HCT116 (cell line): ENCODE results near the gene SLC44A5. TPM values are rescaled to one million over a fixed set of nuclear protein-coding genes. Genes with fewer than 3 reads are reported as not detected.

Source experiments
- ATAC-seq: fragments of 200-7000 bp; cut with Tn5 transposase; 2 replicates; pipeline ENCODE4 v1.9.1; 2020; ENCODE audit warnings: mild to moderate bottlenecking, moderate library complexity
- BruUV-seq: library from RNA; stranded (reverse); fragments of 400-500 nt; replicated peaks from 2 replicates; lab custom pipeline; 2021; lab: Mats Ljungman, UMichigan
- CTCF ChIA-PET: fragments of 300-600 bp; sonication (Branson Sonifier 250); formaldehyde crosslinking; loops from one replicate; lab custom pipeline; 2021; ENCODE audit warnings: antibody characterized with exemption; lab: Charles Lee
- POLR2A ChIA-PET: fragments of 300-600, 350-600 bp; sonication (Branson Sonifier 250); formaldehyde crosslinking; loops from one replicate; lab custom pipeline; 2021; ENCODE audit warnings: antibody characterized with exemption; lab: Charles Lee
- RAD21 ChIA-PET, 2 experiments: fragments of 300-600 bp; sonication (Branson Sonifier 250); formaldehyde crosslinking; loops; one replicate each; lab custom pipeline; 2023; ENCODE audit warnings: low total read pairs in 2 of 2; ENCODE audit not compliant: uncharacterized antibody in 2 of 2, unreplicated experiment in 2 of 2, low non-redundant PET in 1 of 2; lab: Charles Lee
- DNase-seq: peaks from one replicate; pipeline ENCODE4 v3.0.0-alpha.2; 2010; ENCODE audit warnings: low read depth, low spot score
- H2AFZ ChIP-seq: fragments of 200-600 bp; shearing (Covaris generic), sonication (generic); 2 replicates; pipeline ENCODE4 v1.6.1; 2017; ENCODE audit warnings: low read depth, mixed run types, mixed read lengths, antibody characterized with exemption, low read length; ENCODE audit not compliant: poor library complexity, severe bottlenecking
- H3K27ac ChIP-seq: 2 replicates; pipeline ENCODE4 v1.5.1; 2012; ENCODE audit warnings: low read depth, low read length
- H3K27me3 ChIP-seq: fragments of 200-600 bp; sonication (generic); 2 replicates; pipeline ENCODE4 v1.6.1; 2016; ENCODE audit warnings: mixed run types, low read length, mixed read lengths; ENCODE audit not compliant: insufficient read depth
- H3K36me3 ChIP-seq, 2 experiments: fragments of 200-500 bp in 1 of 2; fragments of 200-600 bp in 1 of 2; sonication (Bioruptor generic) in 1 of 2; sonication (generic) in 1 of 2; 2 replicates each; pipeline versions ENCODE4 v1.5.1 to v1.6.1; 2014 to 2016; ENCODE audit warnings: low read length in 2 of 2, inconsistent platforms in 1 of 2, mixed read lengths in 1 of 2, mixed run types in 1 of 2; ENCODE audit not compliant: insufficient read depth in 2 of 2, control insufficient read depth in 1 of 2
- H3K4me1 ChIP-seq, 2 experiments: fragments of 200-600 bp in 1 of 2; sonication (generic) in 1 of 2; 2 replicates each; pipeline versions ENCODE4 v1.5.1 to v1.6.1; 2012 to 2017; ENCODE audit warnings: low read length in 2 of 2, inconsistent platforms in 1 of 2, mild to moderate bottlenecking in 1 of 2, mixed read lengths in 1 of 2, mixed run types in 1 of 2, moderate library complexity in 1 of 2; ENCODE audit not compliant: insufficient read depth in 2 of 2, control insufficient read depth in 1 of 2
- H3K4me2 ChIP-seq: fragments of 200-600 bp; sonication (generic); 2 replicates; pipeline ENCODE4 v1.6.1; 2017; ENCODE audit warnings: mixed run types, low read length, mixed read lengths
- H3K4me3 ChIP-seq, 2 experiments: fragments of 200-600 bp in 1 of 2; sonication (generic) in 1 of 2; replicated peaks in 1 of 2; 2 replicates each; pipeline ENCODE4 v1.5.1; 2011 to 2016; ENCODE audit warnings: low read length in 2 of 2, control low read depth in 1 of 2, low read depth in 1 of 2, mild to moderate bottlenecking in 1 of 2, mixed read lengths in 1 of 2, mixed run types in 1 of 2
- H3K79me2 ChIP-seq: fragments of 200-600 bp; sonication (generic); 2 replicates; pipeline ENCODE4 v1.6.1; 2017; ENCODE audit warnings: mild to moderate bottlenecking, mixed run types, low read length, moderate library complexity, mixed read lengths; ENCODE audit not compliant: insufficient read depth
- H3K9ac ChIP-seq: fragments of 200-600 bp; sonication (generic); 2 replicates; pipeline ENCODE4 v1.6.1; 2016; ENCODE audit warnings: low read length, mixed read lengths
- H3K9me2 ChIP-seq: fragments of 200-600 bp; sonication (generic), shearing (Covaris generic); 2 replicates; pipeline ENCODE4 v1.6.1; 2017; ENCODE audit warnings: mixed run types, mild to moderate bottlenecking, moderate library complexity; ENCODE audit not compliant: insufficient read depth
- H3K9me3 ChIP-seq, 2 experiments: fragments of 200-500 bp in 1 of 2; fragments of 200-600 bp in 1 of 2; sonication (Bioruptor generic) in 1 of 2; sonication (generic) in 1 of 2; 2 replicates each; pipeline ENCODE4 v1.6.1; 2014 to 2017; ENCODE audit warnings: low read length in 2 of 2, mixed read lengths in 2 of 2, inconsistent platforms in 1 of 2, low read depth in 1 of 2, mild to moderate bottlenecking in 1 of 2, mixed run types in 1 of 2, moderate library complexity in 1 of 2; ENCODE audit not compliant: control insufficient read depth in 1 of 2, insufficient read depth in 1 of 2
- H4K20me1 ChIP-seq: fragments of 200-600 bp; sonication (generic), shearing (Covaris generic); 2 replicates; pipeline ENCODE4 v1.6.1; 2017; ENCODE audit warnings: mixed run types, mild to moderate bottlenecking, moderate library complexity; ENCODE audit not compliant: insufficient read depth
- ELF1 ChIP-seq: IDR thresholded peaks from 2 replicates; pipeline ENCODE4 v1.6.1; 2012; ENCODE audit warnings: low read depth, borderline replicate concordance
- EZH2 ChIP-seq: fragments of 200-600 bp; sonication (generic); IDR thresholded peaks from 2 replicates; pipeline ENCODE4 v1.6.1; 2017; ENCODE audit warnings: antibody characterized with exemption, mixed run types
- FOSL1 ChIP-seq: IDR thresholded peaks from 2 replicates; pipeline ENCODE4 v1.6.1; 2012; ENCODE audit warnings: low read depth
- JUND ChIP-seq: IDR thresholded peaks from 2 replicates; pipeline ENCODE4 v1.6.1; 2012
- MAX ChIP-seq: IDR thresholded peaks from 2 replicates; pipeline ENCODE4 v1.6.1; 2012
- RAD21 ChIP-seq: IDR thresholded peaks from 2 replicates; pipeline ENCODE4 v1.6.1; 2012; ENCODE audit warnings: low read depth, mild to moderate bottlenecking
- SIN3A ChIP-seq: IDR thresholded peaks from 2 replicates; pipeline ENCODE4 v1.6.1; 2012; ENCODE audit warnings: low read depth
- SP1 ChIP-seq: IDR thresholded peaks from 2 replicates; pipeline ENCODE4 v1.6.1; 2012; ENCODE audit warnings: low read depth
- YY1 ChIP-seq: IDR thresholded peaks from 2 replicates; pipeline ENCODE4 v1.6.1; 2011; ENCODE audit warnings: low read length, low read depth, moderate library complexity, mild to moderate bottlenecking; ENCODE audit not compliant: insufficient replicate concordance; ENCODE audit errors: extremely low read depth
- intact Hi-C: fragments of 100-400 bp; cut with micrococcal nuclease; formaldehyde crosslinking; loops from 2 replicates; pipeline ENCODE4 v1.10.0; 2022
- total RNA-seq: library from RNA; stranded (reverse); gene quantifications from one replicate; pipeline ENCODE4 v1.2.1, GENCODE V29; 2021; ENCODE audit not compliant: unreplicated experiment

Gene SLC44A5
- total RNA-seq, 1 experiment from 2014 or later = 2.4 TPM

GRCh38 chr1:75330624-75331023 is 280.3 kb downstream of the SLC44A5 start:
- Histone ChIP-seq H3K27me3 (no peaks in the 10 kb centered on the region), H3K27ac (no peak overlapping the region), H3K79me2 (no peaks in the 10 kb centered on the region), H3K9me3 (no peaks in the 10 kb centered on the region), H3K4me2 (no peak overlapping the region), H3K9me2 (no peaks in the 10 kb centered on the region), H4K20me1 (no peaks in the 10 kb centered on the region), H3K36me3 (no peaks in the 10 kb centered on the region), H3K4me1 (no peaks in the 10 kb centered on the region), H3K9ac (no peak overlapping the region), H2AFZ (no peak overlapping the region), H3K4me3 (no peak overlapping the region)
- DNase-seq (no peak), ATAC-seq (no peak)
- intact Hi-C loops = no loop called here
- CTCF ChIA-PET = no interaction called here
- POLR2A ChIA-PET = no interaction called here
- RAD21 ChIA-PET = no interaction called here
- TF ChIP-seq YY1 (no peak), SIN3A (no peak), SP1 (no peak), EZH2 (no peak), ELF1 (no peak), RAD21 (no peak)
- BruUV-seq = no TSS peak

- H3K4me2 ChIP-seq = no peak overlapping the region
- no peaks in the 10 kb centered on the region for H3K27me3 ChIP-seq
- BruUV-seq = no TSS peak
- H3K9me3 ChIP-seq = no peaks in the 10 kb centered on the region
- TF ChIP-seq MAX (no peak), FOSL1 (no peak), JUND (no peak)
- no peak overlapping the region for H2AFZ ChIP-seq
- no peak overlapping the region for H3K27ac ChIP-seq
- RAD21 ChIA-PET = no interaction called here
- no peak overlapping the region for H3K4me3 ChIP-seq
- ATAC-seq (no peak), DNase-seq (no peak)
- POLR2A ChIA-PET = no interaction called here
- CTCF ChIA-PET = no interaction called here
- H3K79me2 ChIP-seq = no peaks in the 10 kb centered on the region
- no peaks in the 10 kb centered on the region for H3K9me2 ChIP-seq
- no peaks in the 10 kb centered on the region for H3K4me1 ChIP-seq
- H3K9ac ChIP-seq = no peak overlapping the region
- intact Hi-C loops = no loop called here
- no peaks in the 10 kb centered on the region; the same call in 1 of the 2 replicates for H4K20me1 ChIP-seq
- H3K36me3 ChIP-seq = no peaks in the 10 kb centered on the region
Observed at GRCh38 chr1:75328691-75329090, 282.2 kb downstream of the SLC44A5 start.
